Coronary artery (tissue), 2 donors: ENCODE results near the gene MS4A18.
"Not testable (repeated sequence)": the region's sequence is repeated elsewhere in the genome, so short reads cannot be mapped to it uniquely, and the experiment has no call there.

Source experiments
- DNase-seq: peaks from one replicate; pipeline ENCODE4 v3.0.0-alpha.2; 2017; ENCODE audit warnings: low spot score
- H3K27ac ChIP-seq, 2 donors: fragments of 200-600 bp; sonication (generic); one replicate each; pipeline ENCODE4 v1.5.1; 2016 to 2019
- H3K4me3 ChIP-seq: fragments of 200-600 bp; sonication (generic); 2 replicates; pipeline ENCODE4 v1.5.1; 2016; ENCODE audit warnings: mild to moderate bottlenecking, moderate library complexity
- TF ChIP-seq, protein P1 (sequence below): fragments of 200-600 bp; sonication (generic); IDR thresholded peaks from one replicate; pipeline ENCODE4 v1.5.1; 2019; ENCODE audit warnings: antibody characterized with exemption

The MS4A18 gene

DNA sequence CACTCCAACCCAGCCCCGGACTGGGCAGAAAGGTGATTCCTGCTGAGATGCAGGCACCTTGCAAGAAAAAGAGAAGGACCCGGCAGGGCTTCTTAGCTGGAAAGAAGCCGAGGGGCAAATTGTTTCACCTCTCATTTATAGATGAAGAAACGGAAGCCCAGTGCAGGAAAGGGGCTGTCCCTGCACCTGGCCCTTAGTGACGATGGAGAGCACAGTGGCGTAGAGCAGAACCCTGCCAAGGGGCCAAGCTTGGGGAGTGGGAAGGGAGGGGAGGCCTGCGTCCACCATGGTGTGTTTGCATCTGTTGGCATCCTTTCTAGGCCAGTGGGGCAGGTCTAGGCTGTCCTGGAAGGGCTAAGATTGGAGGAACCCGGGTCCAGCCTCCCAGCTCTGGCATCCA, 24.3 kb downstream of the MS4A18 start:
- no peak for DNase-seq
- H3K27ac ChIP-seq: no peak overlapping the region
- no peak overlapping the region for H3K4me3 ChIP-seq
- TF ChIP-seq, protein P1, sequence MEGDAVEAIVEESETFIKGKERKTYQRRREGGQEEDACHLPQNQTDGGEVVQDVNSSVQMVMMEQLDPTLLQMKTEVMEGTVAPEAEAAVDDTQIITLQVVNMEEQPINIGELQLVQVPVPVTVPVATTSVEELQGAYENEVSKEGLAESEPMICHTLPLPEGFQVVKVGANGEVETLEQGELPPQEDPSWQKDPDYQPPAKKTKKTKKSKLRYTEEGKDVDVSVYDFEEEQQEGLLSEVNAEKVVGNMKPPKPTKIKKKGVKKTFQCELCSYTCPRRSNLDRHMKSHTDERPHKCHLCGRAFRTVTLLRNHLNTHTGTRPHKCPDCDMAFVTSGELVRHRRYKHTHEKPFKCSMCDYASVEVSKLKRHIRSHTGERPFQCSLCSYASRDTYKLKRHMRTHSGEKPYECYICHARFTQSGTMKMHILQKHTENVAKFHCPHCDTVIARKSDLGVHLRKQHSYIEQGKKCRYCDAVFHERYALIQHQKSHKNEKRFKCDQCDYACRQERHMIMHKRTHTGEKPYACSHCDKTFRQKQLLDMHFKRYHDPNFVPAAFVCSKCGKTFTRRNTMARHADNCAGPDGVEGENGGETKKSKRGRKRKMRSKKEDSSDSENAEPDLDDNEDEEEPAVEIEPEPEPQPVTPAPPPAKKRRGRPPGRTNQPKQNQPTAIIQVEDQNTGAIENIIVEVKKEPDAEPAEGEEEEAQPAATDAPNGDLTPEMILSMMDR: no peak

DNA sequence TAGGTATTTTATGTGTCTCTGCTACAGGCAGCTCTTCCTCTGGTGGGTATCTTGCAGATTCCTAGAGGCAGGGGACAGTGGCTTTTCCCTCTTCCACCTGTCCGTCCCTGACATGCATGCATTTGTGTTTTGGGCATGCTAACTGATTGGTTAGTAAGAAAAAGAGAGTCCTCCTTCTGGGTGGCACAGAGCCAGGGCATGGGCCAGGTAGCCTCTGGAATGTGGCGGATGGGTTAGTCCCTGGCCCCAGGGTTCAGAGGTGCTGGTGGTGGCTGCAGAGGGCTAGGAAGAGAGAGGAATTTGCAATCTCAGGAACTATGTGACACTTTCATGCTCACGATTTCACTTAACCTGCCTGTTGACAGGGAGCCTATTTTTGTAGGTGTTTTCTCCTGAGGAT, 26.4 kb downstream of the MS4A18 start:
- no peak for DNase-seq
- TF ChIP-seq, protein P1: no peak
- H3K4me3 ChIP-seq: no peak overlapping the region

DNA sequence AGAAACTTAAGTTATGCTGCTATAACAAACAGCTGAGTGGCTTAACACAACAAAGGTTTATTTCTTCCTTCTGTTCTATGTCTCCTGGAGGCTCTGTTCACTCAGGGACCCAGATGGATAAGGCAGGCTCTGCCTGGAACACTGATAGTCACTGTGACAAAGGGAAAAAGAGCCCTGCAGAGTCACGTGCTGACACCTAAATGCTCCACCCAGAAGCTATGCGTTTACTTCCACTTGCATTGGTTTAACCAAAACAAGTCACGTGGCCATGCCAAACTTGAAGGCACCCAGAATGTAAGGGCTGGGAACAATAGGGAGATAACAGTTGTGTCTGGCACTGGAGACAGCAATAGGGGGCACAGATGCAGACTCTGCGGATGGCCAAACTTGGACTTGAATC, 28.8 kb downstream of the MS4A18 start:
- no peak for DNase-seq
- no peak overlapping the region for H3K4me3 ChIP-seq
- TF ChIP-seq, protein P1: no peak
- H3K27ac ChIP-seq: no peak overlapping the region

More for the DNA sequence above, 26.4 kb downstream of the MS4A18 start:
- no peak overlapping the region for H3K27ac ChIP-seq

DNA sequence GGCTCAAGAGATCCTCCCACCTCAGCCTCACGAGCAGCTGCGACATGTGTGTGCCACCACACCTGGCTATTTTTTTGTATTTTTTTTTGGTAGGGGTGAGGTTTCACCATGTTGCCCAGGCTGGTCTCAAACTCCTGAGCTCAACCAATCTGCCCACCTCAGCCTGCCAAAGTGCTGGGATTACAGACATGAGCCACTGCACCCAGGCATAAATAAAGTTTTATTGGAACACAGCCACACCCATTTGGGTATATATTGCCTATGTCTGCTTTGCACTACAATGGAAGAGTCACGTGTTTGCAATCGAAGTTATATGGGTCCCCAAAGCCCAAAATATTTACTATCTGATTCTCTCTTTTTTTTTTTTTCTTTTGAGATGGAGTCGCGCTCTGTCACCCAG, 30.4 kb downstream of the MS4A18 start:
- peak; percentile 16 for DNase-seq
- Histone ChIP-seq H3K4me3 (no peak overlapping the region), H3K27ac (no peak overlapping the region)
- TF ChIP-seq, protein P1: no peak

DNA sequence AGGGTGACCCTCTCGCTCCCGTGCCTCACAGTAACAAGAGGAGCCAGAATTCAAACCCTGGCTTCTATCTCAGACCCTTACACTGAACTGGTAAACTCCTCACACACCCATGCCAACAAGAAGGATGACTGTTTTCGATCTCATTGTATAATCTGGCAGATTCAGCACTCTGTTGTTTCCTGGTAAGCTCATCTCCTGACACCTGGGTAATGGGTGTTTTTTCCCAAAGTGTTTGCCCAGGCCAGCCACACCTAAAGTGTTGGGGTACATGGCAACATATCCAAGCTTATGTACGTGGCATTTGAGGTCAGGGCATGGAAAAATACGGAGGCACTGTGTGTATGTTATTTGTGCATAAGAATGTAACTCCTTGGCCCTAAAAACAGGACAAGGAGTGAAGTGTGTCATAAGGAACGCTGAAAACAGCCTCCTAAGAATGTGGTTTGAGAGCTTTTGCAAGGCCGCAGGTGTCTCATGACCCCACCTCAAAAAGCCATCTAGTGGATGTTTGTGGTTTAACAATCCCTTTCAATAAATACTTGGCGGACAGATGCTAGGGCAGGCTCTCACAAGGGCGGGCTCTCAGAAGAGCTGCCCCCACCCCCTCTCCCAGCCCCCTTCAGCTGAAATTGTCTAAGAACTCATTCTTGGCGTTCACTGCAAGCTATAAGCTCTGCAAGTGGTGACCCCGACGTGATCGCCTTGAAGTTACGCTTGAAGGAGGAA, 31.9 kb downstream of the MS4A18 start, which contains the start of gene MS4A15:
MS4A15 (plus strand) TSS at position 561 of the 726 bp plus-strand sequence. CDS start 6,867 bp downstream, outside the sequence.
- peak; percentile 26 for DNase-seq
- Histone ChIP-seq H3K27ac (no peak within 1 kb of the TSS), H3K4me3 (no peak within 1 kb of the TSS)
- TF ChIP-seq, protein P1: no peak

DNA sequence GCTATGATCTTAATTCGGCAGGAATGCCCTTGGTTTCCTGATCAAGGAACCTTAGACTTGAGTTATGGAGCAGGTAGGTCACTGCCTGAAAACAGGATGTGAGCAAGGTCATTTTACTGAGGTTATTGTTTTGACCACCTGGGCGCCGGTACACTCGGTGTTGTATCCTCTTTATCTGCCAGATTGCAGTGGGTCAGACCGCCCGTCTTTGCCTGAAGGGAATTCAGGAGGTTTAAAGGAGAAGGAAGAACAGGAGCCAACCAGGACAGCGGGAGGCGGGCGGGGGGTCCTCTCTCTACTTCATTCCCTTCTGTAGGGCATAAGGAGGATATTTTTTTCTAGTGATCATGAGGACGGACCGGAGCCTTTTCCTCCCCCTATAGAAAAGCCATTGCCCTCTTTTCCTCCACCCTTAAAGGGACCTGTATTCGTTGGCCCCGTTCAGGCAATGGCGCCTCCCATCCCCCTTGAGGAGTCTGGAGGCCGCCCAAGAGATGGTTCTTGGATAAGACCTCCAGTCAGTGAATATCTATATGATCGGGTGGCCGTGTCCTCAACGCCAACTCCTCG, 32.8 kb downstream of the MS4A18 start:
- DNase-seq: peak; percentile 29
- Histone ChIP-seq H3K4me3 (no peak overlapping the region), H3K27ac (no peak overlapping the region)
- TF ChIP-seq, protein P1: no peak

DNA sequence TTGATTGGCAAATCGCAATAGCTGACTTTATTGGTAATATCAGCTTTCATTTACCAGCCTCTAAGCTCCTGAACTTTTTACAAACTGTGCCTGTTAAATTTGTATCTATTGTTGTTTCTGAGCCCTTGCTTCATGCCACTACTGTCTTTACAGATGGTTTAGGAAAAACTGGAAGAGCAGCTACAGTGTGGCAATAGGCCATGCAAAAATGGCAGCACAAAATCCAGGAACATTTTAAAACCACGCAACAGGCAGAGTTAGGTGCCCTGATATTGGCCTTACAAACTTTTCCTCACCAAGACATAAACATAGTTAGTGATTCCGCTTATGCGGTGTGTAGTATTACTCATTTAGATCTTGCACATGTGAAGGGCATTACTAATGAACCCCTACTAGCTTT, 34.2 kb downstream of the MS4A18 start:
- not testable (repeated sequence) for DNase-seq, H3K27ac ChIP-seq, H3K4me3 ChIP-seq

DNA sequence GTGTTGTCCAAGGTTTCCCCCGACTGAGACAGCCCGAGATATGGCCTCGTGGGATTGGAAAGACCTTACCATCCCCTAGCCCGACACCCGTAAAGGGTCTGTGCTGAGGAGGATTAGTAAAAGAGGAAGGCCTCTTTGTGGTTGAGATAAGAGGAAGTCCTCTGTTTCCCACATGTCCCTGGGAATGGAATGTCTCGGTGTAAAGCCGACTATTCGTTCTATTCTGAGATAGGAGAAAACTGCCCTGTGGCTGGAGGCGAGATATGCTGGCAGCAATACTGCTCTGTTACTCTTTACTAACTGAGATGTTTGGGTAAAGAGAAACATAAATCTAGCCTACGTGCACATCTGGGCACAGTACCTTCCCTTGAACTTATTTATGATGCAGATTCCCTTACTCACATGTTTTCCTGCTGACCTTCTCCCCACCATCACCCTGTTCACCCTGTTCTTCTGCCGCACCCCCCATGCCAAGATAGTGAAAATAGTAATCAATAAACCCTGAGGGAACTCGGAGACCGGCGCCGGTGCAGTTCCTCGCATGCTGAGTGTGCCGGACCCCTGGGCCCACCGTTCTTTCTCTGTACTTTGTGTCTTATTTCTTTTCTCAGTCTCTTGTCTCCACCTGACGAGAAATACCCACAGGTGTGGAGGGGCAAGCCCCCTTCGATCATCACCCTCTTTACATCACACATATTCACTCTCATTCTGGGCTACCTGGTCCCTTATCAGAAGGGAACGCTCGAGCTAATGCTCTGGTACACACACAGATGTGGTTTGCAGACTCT, 35.1 kb downstream of the MS4A18 start:
- H3K4me3 ChIP-seq, H3K27ac ChIP-seq: not testable (repeated sequence)
- peak; percentile 43 for DNase-seq
